Body of pancreas (tissue), 4 donors: Measurements from ENCODE around the gene MSX1.

ENCODE experiments used
- CTCF ChIP-seq, 7 experiments: fragments of 450-650 bp in 4 of 7; fragments of 200-600 bp in 3 of 7; sonication (generic) in 3 of 7; IDR thresholded peaks; one replicate each; pipeline ENCODE4 v1.5.1; 2016 to 2019; ENCODE audit warnings: antibody characterized with exemption in 7 of 7
- POLR2A ChIP-seq, 3 donors: fragments of 450-650 bp; IDR thresholded peaks; one replicate each; pipeline ENCODE4 v1.6.1; 2016; ENCODE audit warnings: antibody characterized with exemption in 3 of 3, mild to moderate bottlenecking in 2 of 3

- TF ChIP-seq CTCF (IDR thresholded peaks at IDR 0.05) (no peak), POLR2A (IDR thresholded peaks at IDR 0.05) (no peak)
These were observed 40.3 kb upstream of the MSX1 start for GRCh38 chr4:4819213-4819606.
